Embryonic facial prominence (tissue), 1 donor: ENCODE results near the gene CASP5.
"Not testable (repeated sequence)": the region's sequence is repeated elsewhere in the genome, so short reads cannot be mapped to it uniquely, and the experiment has no call there.

Experiments
- DNase-seq: peaks from one replicate; pipeline ENCODE4 v3.0.0-alpha.2; 2016; ENCODE audit errors: extremely low spot score

Gene CASP5

DNA sequence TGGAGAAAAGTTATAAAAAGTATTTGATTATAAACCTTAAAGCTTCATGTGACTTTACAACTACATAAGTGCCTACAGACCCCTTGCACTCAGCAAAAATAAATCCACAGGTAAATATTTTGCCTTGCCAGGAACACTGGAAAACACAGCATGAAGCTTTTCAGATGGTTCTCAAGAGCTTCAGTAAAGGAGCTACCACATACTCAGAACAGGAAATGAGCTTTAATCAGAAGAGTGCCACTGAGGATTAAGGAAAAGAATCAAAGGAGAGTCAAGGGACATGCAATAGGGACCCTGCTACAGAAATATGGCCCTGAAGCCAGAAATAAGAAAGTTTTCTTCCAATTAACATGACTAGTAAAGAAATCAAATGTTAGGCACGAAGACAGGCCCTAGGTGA, 10.8 kb upstream of the CASP5 start:
- no peak for DNase-seq

DNA sequence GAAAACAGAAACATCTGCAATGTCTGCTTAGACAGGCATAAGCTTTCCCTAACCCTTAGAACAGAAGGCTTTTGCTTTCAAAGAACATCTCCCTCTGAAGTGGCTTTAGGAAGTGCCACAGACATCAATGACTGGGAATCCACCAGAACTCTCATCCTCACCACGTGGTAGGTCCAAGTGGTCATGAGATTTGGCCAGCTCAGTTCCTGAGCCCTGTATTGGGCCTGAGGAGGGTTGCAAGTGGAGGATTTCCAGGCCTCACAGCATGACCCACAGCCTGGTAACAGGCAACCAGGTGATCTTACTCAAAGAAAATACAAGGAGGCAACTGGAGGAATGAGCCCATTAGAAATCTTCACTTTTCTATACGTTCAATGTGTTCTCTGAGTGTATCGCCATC, 10.4 kb upstream of the CASP5 start:
- DNase-seq: no peak

- no peak for DNase-seq
These were observed 9.5 kb upstream of the CASP5 start for GRCh38 chr11:105032495-105032894.

GRCh38 chr11:105027678-105028077, 4.7 kb upstream of the CASP5 start:
- no peak for DNase-seq

DNA sequence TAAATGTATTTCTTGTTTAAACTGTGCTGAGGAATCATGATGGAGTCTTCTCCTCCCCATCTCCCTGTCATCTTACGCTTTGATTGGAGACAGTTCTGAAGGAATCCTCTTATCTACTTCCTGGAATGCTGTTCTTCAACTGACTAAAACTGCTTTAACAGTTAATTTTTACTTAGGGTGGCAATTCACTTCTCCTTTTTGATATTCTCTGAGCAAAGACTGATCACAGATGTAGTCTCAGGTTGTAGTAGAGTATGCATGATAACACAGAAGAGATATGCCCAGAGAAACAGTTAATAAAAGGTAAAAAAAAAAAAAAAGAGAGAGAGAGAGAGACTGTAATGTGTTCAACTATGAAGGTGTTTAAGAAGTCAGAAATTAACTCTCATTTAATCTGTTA, 1.4 kb upstream of the CASP5 start:
- DNase-seq: no peak

DNA sequence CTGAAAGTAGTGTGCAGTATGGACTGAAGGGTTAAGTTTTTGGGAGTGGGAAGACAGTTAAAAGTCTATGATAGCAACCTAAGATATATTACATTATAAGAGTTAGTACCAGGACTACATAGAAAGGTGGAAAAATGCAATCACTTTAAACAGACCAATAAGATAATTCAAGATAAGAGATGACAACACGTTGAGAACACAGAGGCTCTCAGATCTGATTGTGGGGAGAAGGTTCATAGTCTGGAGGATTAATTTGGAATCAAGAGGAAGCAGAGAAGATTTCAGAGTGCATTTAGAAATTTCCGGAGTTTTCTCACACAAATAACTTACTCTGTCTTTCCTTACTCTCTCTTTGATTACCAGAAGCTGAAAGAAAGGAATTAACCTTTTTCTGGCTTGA, 441 bp downstream of the CASP5 start:
- DNase-seq: no peak

- DNase-seq: no peak
These were observed 15.5 kb downstream of the CASP5 start for GRCh38 chr11:105007463-105007862.

DNA sequence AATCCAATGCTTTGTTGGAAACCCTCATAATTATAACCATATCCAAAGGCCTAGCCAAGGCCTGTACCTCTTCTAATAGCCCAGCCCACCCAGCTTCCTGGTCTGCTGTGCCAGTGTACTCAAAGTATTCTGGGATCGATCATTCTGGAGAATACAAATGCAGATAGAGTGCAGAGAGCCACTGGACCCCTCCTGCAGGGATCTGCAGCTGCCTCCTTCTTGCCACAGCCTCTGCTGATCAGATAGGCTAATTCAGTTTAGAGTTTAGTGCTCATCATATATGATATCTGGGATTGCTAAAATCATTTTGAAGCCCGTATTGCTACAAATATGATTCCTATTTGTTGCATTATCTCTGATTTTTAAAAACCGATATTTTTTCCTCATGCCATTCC, 17.5 kb downstream of the CASP5 start:
- no peak for DNase-seq

DNA sequence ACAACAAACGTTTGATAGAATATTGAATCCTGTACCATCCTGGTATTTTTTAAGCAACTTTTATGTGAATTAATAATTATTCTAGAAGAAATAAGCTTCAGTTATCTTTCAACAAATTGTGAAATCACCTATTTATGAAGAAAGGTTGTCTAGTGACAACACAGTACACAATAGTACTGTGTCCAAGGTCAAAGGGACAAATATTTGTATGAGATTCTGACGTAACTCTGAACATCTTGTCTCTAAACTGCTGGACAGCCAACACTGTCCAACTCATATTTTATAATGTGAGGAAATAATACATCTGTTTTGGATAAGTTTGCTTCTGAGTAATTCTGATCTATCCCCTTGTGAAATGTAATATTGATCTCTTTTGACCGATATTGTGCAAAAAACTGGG, 18.9 kb downstream of the CASP5 start:
- no peak for DNase-seq

GRCh38 chr11:105003151-105003550, 19.8 kb downstream of the CASP5 start:
- DNase-seq: no peak

DNA sequence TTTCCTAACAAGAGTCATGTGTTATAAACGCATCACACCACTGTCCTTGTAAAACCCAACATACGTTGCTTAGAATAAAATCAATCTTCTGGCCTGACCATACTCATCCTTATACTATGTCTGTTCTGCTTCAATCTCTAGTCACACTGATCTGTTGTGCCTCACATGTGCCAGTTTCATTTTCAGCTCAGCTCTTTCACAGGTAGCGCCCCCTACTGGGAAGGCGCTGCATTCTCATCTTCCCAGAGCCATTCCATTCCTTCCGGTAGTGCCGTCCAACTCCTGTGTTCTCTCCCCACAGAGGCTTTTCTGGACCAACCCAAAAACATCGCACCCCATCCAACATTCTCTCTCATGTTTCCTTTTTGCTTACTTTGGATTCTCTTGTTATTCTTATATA, 22.2 kb downstream of the CASP5 start:
- no peak for DNase-seq

DNA sequence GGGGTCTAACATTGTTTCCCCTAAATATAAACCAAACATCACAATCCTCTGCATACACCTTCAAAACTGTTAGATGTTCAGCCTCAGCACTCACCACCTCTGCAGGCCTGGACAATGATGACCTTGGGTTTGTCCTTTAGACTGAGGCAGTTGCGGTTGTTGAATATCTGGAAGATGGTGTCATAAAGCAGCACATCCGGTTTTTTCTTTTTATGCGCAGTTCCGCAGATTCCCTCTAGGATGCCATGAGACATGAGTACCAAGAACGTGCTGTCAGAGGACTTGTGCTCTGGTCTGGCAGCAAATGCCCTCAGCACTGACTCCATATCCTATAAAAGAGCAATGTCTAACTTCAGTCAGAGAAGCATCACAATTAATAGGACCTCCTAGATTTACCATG, 22.8 kb downstream of the CASP5 start:
- DNase-seq: no peak

DNA sequence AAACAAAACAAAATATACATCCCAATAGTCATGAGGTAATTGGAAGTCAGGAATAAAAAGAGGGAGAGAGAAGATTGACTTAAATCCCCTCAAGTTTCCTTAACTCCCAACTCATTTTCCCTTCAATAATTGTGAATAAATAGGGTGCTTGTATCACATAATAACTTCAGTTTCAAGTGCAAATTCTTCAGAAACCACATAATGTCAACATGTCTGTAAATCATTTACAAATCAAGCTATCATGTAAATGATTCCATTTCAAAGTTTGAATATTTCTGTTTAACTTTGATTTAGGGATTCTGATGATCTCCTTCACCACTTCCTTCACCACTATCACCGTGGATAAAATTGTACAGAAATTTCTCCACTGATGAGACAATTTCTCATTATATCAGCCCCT, 23.2 kb downstream of the CASP5 start:
- no peak for DNase-seq

- no peak for DNase-seq
These were observed 25.7 kb downstream of the CASP5 start for GRCh38 chr11:104997288-104997687.

GRCh38 chr11:104995001-104995408, 28.0 kb downstream of the CASP5 start:
- no peak for DNase-seq

- no peak for DNase-seq
These were observed 30.2 kb downstream of the CASP5 start for GRCh38 chr11:104992781-104993180.

GRCh38 chr11:104991994-104992393, 31.0 kb downstream of the CASP5 start:
- no peak for DNase-seq

DNA sequence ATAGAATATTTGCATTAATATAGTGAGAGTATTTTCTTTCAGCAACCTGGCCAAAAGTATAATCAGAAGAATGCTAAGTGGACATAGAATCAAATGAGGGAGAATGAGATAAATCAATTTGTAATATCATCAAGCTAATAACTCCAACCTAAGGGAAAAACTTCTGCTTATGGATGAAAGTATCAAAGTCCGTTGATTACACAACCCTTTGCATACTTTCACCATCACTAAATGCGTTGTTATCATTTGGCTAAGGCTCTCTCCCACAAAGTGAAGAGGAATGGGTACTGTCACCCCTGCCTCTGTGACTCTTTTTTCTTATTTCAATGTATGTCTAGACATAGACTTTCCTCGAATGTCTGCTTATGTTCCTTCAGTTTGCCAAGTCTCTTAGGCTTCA, 38.2 kb downstream of the CASP5 start:
- DNase-seq: no peak

GRCh38 chr11:104979839-104980238, 43.1 kb downstream of the CASP5 start:
- DNase-seq: no peak

DNA sequence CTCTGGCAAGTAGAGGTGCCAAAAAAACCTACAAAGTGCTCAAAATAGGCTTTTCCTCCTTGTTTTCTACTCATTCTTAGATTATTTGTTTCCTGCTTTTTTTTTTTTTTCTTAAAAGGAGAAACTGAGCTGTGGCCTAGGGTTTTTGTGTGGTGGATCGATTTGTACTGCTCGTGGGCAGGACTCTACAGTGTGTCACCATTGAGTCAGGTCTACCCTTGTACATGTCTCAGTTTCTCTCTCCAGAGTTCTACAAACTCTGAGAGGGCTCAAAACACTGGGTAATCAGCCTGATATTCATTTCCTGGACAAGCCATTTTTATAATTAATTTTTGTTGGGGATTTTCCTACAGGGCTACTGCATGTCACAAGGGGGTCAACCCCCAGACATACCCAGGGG, 49.4 kb downstream of the CASP5 start:
- no peak for DNase-seq

GRCh38 chr11:104972924-104973323, 50.0 kb downstream of the CASP5 start:
- not testable (repeated sequence) for DNase-seq

DNA sequence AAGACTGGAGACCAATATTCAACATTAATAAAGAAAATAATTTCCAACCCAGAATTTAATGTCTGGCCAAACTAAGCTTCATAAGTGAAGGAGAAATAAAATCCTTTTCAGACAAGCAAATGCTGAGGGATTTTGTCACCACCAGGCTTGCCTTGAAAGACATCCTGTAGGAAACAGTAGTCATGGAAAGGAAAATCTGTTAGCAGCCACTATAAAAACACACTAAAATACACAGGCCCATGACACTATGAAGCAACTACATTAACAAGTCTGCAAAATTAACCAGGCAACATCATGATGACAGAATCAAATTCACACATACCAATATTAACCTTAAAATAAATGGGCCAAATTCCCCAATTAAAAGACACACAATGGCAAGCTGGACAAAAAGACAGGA, 52.2 kb downstream of the CASP5 start:
- DNase-seq: no peak

DNA sequence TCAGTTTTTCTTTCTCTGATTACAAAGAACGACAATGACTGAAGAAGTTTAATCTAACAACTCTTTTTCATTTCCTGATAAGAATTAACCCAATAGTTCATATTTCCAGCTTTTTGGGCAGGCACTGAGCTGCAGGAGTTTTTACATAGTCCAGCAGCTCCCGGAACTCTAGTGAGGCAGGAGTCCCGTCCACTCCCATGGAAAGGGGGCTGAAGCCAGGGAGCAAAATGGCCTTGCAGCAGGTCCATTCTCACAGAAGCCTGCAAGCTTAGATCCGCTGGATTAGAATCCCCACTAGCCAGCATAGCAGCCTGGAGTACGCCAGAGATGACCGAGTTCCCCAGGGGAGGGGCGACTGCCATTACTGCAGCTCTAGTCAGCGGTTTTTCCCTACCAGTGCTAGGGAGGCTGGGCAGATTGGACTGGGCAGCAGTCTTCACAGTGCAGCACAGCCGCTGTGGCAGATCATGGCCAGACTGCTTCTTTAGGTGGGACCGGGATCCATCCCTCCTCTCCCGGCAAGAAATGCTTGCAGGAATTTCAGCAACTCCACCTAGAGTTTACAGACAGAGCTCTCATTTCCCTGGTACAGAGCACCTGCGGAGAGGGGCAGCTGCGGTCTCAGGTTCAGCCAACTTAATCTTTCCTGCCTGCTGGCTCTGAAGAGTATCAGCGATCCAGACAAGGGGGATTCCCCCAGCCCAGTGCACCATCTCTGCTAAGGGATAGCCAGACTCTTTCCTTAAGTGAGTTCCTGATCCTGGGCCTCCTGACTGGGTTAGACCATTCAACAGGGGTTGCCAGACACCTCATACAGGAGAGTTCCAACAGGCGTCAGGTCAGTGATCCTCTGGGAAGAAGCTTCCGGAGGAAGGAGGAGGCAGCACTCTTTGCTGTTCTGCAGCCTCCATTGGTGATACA, 53.9 kb downstream of the CASP5 start:
- DNase-seq: no peak

DNA sequence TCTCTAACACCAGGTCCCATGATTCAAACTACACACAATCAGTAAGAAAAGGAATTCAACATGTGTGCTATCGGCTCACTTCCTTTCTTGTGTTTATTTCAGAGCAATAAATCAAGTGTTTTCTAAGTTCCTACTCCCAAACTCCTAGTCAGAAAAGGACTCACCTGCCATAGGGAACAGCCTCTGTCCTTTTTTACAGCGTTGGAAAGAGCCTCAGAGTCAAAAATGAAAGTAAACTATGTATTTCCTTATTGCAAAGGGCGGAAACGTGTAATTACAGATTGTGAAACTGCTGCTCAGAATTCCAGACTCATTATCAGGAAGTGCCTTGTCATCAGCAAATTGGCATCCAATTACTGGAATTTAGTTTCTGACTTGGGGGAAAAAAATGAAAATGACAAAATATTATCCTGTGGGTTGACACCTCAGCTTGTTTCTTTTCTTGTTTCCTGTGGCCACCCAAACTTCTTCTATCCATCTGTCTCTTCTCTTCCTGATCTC, 54.6 kb downstream of the CASP5 start, which contains the start of gene CASP4:
CASP4 (minus strand) TSS at position 220 of the 501 bp plus-strand sequence; CDS start at position 171, 49 bp downstream.
- DNase-seq: no peak
